A673 (cell line): Measurements from ENCODE around the gene FBXL17. TPM values are rescaled to one million over a fixed set of nuclear protein-coding genes. Genes with fewer than 3 reads are reported as not detected.

Source experiments
- BruUV-seq: library from RNA; stranded (reverse); fragments of 400-500 nt; replicated peaks from 2 replicates; lab custom pipeline; 2021; lab: Mats Ljungman, UMichigan
- CTCF ChIA-PET: fragments of 300-600 bp; sonication (Branson Sonifier 250); formaldehyde crosslinking; loops from one replicate; lab custom pipeline; 2022; ENCODE audit warnings: antibody characterized with exemption; lab: Charles Lee
- POLR2A ChIA-PET: fragments of 300-600 bp; sonication (Branson Sonifier 250); formaldehyde crosslinking; loops from one replicate; lab custom pipeline; 2022; ENCODE audit warnings: antibody characterized with exemption; ENCODE audit not compliant: low non-redundant PET; lab: Charles Lee
- DNase-seq: peaks from one replicate; pipeline ENCODE4 v3.0.0-alpha.2; 2015; ENCODE audit warnings: low spot score
- H3K27ac ChIP-seq: fragments of 200-600 bp; sonication (generic); 2 replicates; pipeline ENCODE4 v1.5.1; 2016; ENCODE audit warnings: mixed run types, low read depth, mild to moderate bottlenecking, mixed read lengths, antibody characterized with exemption, low read length; ENCODE audit not compliant: poor library complexity, severe bottlenecking
- H3K27me3 ChIP-seq: fragments of 200-600 bp; sonication (generic); replicated peaks from 2 replicates; pipeline ENCODE4 v1.6.1; 2017; ENCODE audit warnings: mixed run types, low read depth, mild to moderate bottlenecking, mixed read lengths, antibody characterized with exemption, low read length; ENCODE audit not compliant: insufficient read depth, poor library complexity
- H3K36me3 ChIP-seq: fragments of 200-600 bp; sonication (generic); 2 replicates; pipeline ENCODE4 v1.6.1; 2016; ENCODE audit warnings: mixed run types, mild to moderate bottlenecking, mixed read lengths, antibody characterized with exemption, low read length; ENCODE audit not compliant: insufficient read depth, poor library complexity, severe bottlenecking
- H3K4me1 ChIP-seq: fragments of 200-600 bp; sonication (generic); 2 replicates; pipeline ENCODE4 v1.6.1; 2017; ENCODE audit warnings: mixed run types, mild to moderate bottlenecking, mixed read lengths, antibody characterized with exemption, low read length; ENCODE audit not compliant: insufficient read depth, poor library complexity, severe bottlenecking
- H3K4me3 ChIP-seq: fragments of 200-600 bp; sonication (generic); 2 replicates; pipeline ENCODE4 v1.5.1; 2016; ENCODE audit warnings: low read depth, mixed run types, mild to moderate bottlenecking, mixed read lengths, low read length; ENCODE audit not compliant: poor library complexity, severe bottlenecking
- H3K9me3 ChIP-seq: fragments of 200-600 bp; sonication (generic); 2 replicates; pipeline ENCODE4 v1.6.1; 2016; ENCODE audit warnings: mixed run types, low read depth, mild to moderate bottlenecking, mixed read lengths, antibody characterized with exemption, low read length; ENCODE audit not compliant: poor library complexity, severe bottlenecking
- EZH2 ChIP-seq: fragments of 200-600 bp; sonication (generic); IDR thresholded peaks from 2 replicates; pipeline ENCODE4 v1.6.1; 2017; ENCODE audit warnings: borderline replicate concordance, low read depth, mild to moderate bottlenecking, mixed read lengths, antibody characterized with exemption, low read length; ENCODE audit not compliant: poor library complexity, severe bottlenecking
- intact Hi-C: fragments of 100-400 bp; cut with micrococcal nuclease; formaldehyde crosslinking; loops from one replicate; pipeline ENCODE4 v1.10.0; 2022; ENCODE audit not compliant: unreplicated experiment
- total RNA-seq: library from RNA; stranded (reverse); gene quantifications from 2 replicates; pipeline ENCODE4 v1.2.3, GENCODE V29; 2021
- TF ChIP-seq, protein P1 (sequence below): fragments of 300-800, 200-600 bp; sonication (generic); conservative IDR thresholded peaks from 2 replicates; pipeline ENCODE4 v1.5.1; 2017; ENCODE audit warnings: low read depth, mild to moderate bottlenecking, antibody characterized with exemption, low read length, moderate library complexity, mixed read lengths

The FBXL17 gene
- total RNA-seq, 1 experiment from 2014 or later: 5.7 TPM

DNA sequence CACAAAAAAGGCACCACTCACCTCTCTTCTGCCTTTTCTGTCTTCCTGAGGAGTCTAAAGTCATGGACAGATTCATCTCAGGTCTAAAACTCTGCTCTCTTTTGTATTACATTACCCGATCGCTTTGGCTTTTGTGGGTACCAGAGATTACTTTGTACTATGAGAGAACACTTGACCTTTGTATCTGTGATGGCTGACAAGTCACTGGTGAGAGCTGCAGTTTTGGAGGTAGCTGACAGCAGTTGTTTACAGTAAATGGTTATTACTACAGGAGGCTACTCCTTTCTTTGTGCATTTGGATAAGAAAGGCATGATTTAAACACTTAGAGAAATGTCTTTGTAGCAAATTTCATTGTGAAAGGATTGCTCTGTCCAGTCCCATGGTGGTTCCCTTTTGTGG lies 307.3 kb downstream of the FBXL17 start:
- Histone ChIP-seq H3K4me1 (no peaks in the 10 kb centered on the region), H3K27ac (no peak overlapping the region), H3K27me3 (no peaks in the 10 kb centered on the region), H3K9me3 (no peaks in the 10 kb centered on the region), H3K4me3 (no peak overlapping the region), H3K36me3 (no peaks in the 10 kb centered on the region)
- BruUV-seq: no TSS peak
- ChIA-PET CTCF (no interaction called here), POLR2A (no interaction called here)
- intact Hi-C loops: no loop called here
- TF ChIP-seq, protein P1, sequence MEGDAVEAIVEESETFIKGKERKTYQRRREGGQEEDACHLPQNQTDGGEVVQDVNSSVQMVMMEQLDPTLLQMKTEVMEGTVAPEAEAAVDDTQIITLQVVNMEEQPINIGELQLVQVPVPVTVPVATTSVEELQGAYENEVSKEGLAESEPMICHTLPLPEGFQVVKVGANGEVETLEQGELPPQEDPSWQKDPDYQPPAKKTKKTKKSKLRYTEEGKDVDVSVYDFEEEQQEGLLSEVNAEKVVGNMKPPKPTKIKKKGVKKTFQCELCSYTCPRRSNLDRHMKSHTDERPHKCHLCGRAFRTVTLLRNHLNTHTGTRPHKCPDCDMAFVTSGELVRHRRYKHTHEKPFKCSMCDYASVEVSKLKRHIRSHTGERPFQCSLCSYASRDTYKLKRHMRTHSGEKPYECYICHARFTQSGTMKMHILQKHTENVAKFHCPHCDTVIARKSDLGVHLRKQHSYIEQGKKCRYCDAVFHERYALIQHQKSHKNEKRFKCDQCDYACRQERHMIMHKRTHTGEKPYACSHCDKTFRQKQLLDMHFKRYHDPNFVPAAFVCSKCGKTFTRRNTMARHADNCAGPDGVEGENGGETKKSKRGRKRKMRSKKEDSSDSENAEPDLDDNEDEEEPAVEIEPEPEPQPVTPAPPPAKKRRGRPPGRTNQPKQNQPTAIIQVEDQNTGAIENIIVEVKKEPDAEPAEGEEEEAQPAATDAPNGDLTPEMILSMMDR: no peak
- no peak for TF ChIP-seq EZH2
- DNase-seq: no peak

DNA sequence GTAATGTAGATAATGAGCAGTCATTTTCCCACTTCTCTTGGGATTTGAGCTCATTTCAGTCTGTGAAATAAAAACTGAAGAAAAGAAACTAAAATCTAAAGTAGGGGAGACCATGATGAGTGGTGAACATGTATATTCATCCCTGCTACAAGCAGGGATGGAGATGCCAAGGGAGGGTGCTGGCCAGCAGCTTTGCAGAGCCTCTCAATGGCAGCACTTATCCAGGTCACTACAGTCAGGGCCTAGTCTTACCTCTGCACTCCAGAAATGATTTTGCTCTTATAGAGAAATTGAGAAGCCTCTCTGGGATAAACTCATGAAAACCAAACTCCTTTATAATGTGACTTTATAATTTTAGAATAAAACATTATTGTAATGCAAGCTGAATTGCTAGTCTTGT lies 317.6 kb downstream of the FBXL17 start:
- POLR2A ChIA-PET: interaction anchor here (0.6 kb wide), 1 partner anchor 81 kb away, joined by 3 read pairs; no protein-coding TSS in a partner anchor

DNA sequence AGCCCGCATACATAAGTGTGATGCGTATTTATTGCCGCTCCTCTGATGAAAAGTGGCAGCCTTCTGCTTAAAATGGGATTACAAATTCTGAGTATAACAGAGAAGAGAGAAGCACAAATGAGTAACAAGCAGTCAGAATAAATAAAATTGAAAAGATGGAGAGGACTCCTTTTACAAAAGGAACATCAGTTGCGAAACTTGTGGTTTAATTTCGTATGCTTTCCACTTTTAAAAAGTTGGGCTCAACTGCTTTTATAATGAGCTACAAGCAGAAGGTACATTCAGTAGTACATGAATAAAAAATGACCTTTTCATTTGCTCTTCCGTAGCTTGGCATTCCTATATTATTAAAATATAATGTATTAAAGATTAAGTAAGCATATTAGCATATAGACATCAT lies 320.0 kb downstream of the FBXL17 start:
- no peak for TF ChIP-seq EZH2
- TF ChIP-seq, protein P1: no peak

More for the DNA sequence above, 317.6 kb downstream of the FBXL17 start:
- no peak overlapping the region for H3K4me3 ChIP-seq
- BruUV-seq: no TSS peak
- DNase-seq: no peak
- H3K27ac ChIP-seq: no peak overlapping the region
- H3K27me3 ChIP-seq: no peaks in the 10 kb centered on the region
- H3K9me3 ChIP-seq: no peaks in the 10 kb centered on the region
- H3K36me3 ChIP-seq: no peaks in the 10 kb centered on the region
- CTCF ChIA-PET: no interaction called here
- peaks cover 16% of the 10 kb centered on the region for H3K4me1 ChIP-seq
- intact Hi-C loops: no loop called here
- TF ChIP-seq, protein P1: no peak
- TF ChIP-seq EZH2: no peak

More for the DNA sequence above, 320.0 kb downstream of the FBXL17 start:
- peak; percentile 35 for DNase-seq
- Histone ChIP-seq H3K36me3 (no peaks in the 10 kb centered on the region), H3K27ac (no peak overlapping the region), H3K9me3 (no peaks in the 10 kb centered on the region), H3K4me3 (no peak overlapping the region), H3K27me3 (no peaks in the 10 kb centered on the region), H3K4me1 (peaks cover 16% of the 10 kb centered on the region)
- POLR2A ChIA-PET: no interaction called here
- no TSS peak for BruUV-seq
- intact Hi-C loops: no loop called here
- CTCF ChIA-PET: no interaction called here
